GM23338 (cell line): Measurements from ENCODE around the gene LNX1. TPM values are rescaled to one million over a fixed set of nuclear protein-coding genes. Genes with fewer than 3 reads are reported as not detected.

Experiments used
- ATAC-seq: fragments of 200-7000 bp; cut with Tn5 transposase; 3 replicates; pipeline ENCODE4 v1.9.1; 2020
- DNase-seq: peaks from one replicate; pipeline ENCODE4 v3.0.0-alpha.2; 2015; ENCODE audit warnings: low spot score
- H2AFZ ChIP-seq: fragments of 200-600 bp; sonication (generic); 2 replicates; pipeline ENCODE4 v1.8.0; 2016; ENCODE audit warnings: antibody characterized with exemption, mild to moderate bottlenecking, moderate library complexity
- H3F3A ChIP-seq: fragments of 200-600 bp; sonication (generic); replicated peaks from 2 replicates; pipeline ENCODE4 v1.8.0; 2017; ENCODE audit warnings: antibody characterized with exemption, mixed run types, low read depth
- H3K27ac ChIP-seq: fragments of 200-600 bp; sonication (generic); 2 replicates; pipeline ENCODE4 v1.6.1; 2016; ENCODE audit warnings: low read depth
- H3K27me3 ChIP-seq: fragments of 200-600 bp; sonication (generic); 2 replicates; pipeline ENCODE4 v1.8.0; 2016; ENCODE audit warnings: mild to moderate bottlenecking, mixed run types, moderate library complexity; ENCODE audit not compliant: insufficient read depth
- H3K36me3 ChIP-seq: fragments of 200-600 bp; sonication (generic); 2 replicates; pipeline ENCODE4 v1.8.0; 2016; ENCODE audit warnings: mild to moderate bottlenecking; ENCODE audit not compliant: insufficient read depth
- H3K4me1 ChIP-seq: fragments of 200-600 bp; sonication (generic); 2 replicates; pipeline ENCODE4 v1.8.0; 2016; ENCODE audit warnings: mild to moderate bottlenecking, moderate library complexity; ENCODE audit not compliant: insufficient read depth
- H3K4me2 ChIP-seq: fragments of 200-600 bp; sonication (generic); 2 replicates; pipeline ENCODE4 v1.7.1; 2017; ENCODE audit warnings: mixed run types
- H3K4me3 ChIP-seq: fragments of 200-600 bp; sonication (generic); 2 replicates; pipeline ENCODE4 v1.6.1; 2016; ENCODE audit warnings: mixed run types
- H3K79me2 ChIP-seq: fragments of 200-600 bp; sonication (generic); replicated peaks from 2 replicates; pipeline ENCODE4 v1.8.0; 2017; ENCODE audit warnings: mild to moderate bottlenecking; ENCODE audit not compliant: insufficient read depth
- H3K9me2 ChIP-seq: fragments of 200-600 bp; sonication (generic); 2 replicates; pipeline ENCODE4 v1.8.0; 2017; ENCODE audit not compliant: insufficient read depth
- H4K20me1 ChIP-seq: fragments of 200-600 bp; sonication (generic); replicated peaks from 2 replicates; pipeline ENCODE4 v1.8.0; 2017; ENCODE audit warnings: mild to moderate bottlenecking; ENCODE audit not compliant: insufficient read depth
- H3K27ac Mint-ChIP-seq: 2 replicates; pipeline ENCODE4 v1.8.0; 2020; ENCODE audit warnings: inconsistent platforms, mild to moderate bottlenecking, moderate library complexity, mixed read lengths
- H3K27me3 Mint-ChIP-seq: 3 replicates; pipeline ENCODE4 v1.8.0; 2022; ENCODE audit warnings: low read depth, mild to moderate bottlenecking, moderate library complexity, mixed read lengths, inconsistent platforms; ENCODE audit not compliant: insufficient read depth, poor library complexity
- H3K36me3 Mint-ChIP-seq: 3 replicates; pipeline ENCODE4 v1.8.0; 2021; ENCODE audit warnings: low read depth, mild to moderate bottlenecking, inconsistent platforms, moderate library complexity, mixed read lengths
- H3K4me1 Mint-ChIP-seq: 3 replicates; pipeline ENCODE4 v1.8.0; 2020; ENCODE audit warnings: mild to moderate bottlenecking, inconsistent platforms, mixed read lengths
- H3K4me3 Mint-ChIP-seq: 3 replicates; pipeline ENCODE4 v1.8.0; 2021; ENCODE audit warnings: moderate library complexity, mild to moderate bottlenecking, inconsistent platforms, mixed read lengths
- H3K9me3 Mint-ChIP-seq: 3 replicates; pipeline ENCODE4 v1.8.0; 2020; ENCODE audit warnings: moderate library complexity, mild to moderate bottlenecking, inconsistent platforms, mixed read lengths
- EZH2 ChIP-seq: fragments of 200-600 bp; sonication (generic); IDR thresholded peaks from one replicate; pipeline ENCODE4 v1.8.0; 2017; ENCODE audit warnings: antibody characterized with exemption, mild to moderate bottlenecking, low read depth; ENCODE audit not compliant: unreplicated experiment
- JUNB ChIP-seq: IDR thresholded peaks from one replicate; pipeline ENCODE4 v1.6.1; 2016; ENCODE audit warnings: antibody characterized with exemption; ENCODE audit not compliant: unreplicated experiment
- POLR2AphosphoS5 ChIP-seq: IDR thresholded peaks from 2 replicates; pipeline ENCODE4 v1.6.1; 2016; ENCODE audit warnings: antibody characterized with exemption, low read depth
- ZNF331 ChIP-seq: fragments of 250-450 bp; sonication (Bioruptor Pico); IDR thresholded peaks from 2 replicates; pipeline ENCODE4 v1.5.0; 2020; ENCODE audit warnings: low read depth, mild to moderate bottlenecking, moderate library complexity
- polyA plus RNA-seq: library from polyadenylated mRNA; unstranded; fragments of >200 nt; fragmentation: Nextera tagmentation; extraction: Ambion mirVana; gene quantifications from 2 replicates; pipeline ENCODE4 v1.2.1, GENCODE V29; 2016
- total RNA-seq: library from RNA; depleted of rRNA; stranded (reverse); fragments of >200 nt; shearing (Covaris generic); gene quantifications from 2 replicates; pipeline ENCODE4 v1.2.3, GENCODE V29; 2014
- TF ChIP-seq, protein P1 (sequence below): IDR thresholded peaks from one replicate; pipeline ENCODE4 v1.6.1; 2018; ENCODE audit warnings: antibody characterized with exemption; ENCODE audit not compliant: unreplicated experiment
- TF ChIP-seq, protein P2 (sequence below): IDR thresholded peaks from 2 replicates; pipeline ENCODE4 v1.6.1; 2016; ENCODE audit warnings: antibody characterized with exemption
- TF ChIP-seq, protein P3 (sequence below), 2 experiments: fragments of 200-600 bp in 1 of 2; sonication (generic) in 1 of 2; conservative IDR thresholded peaks; 2 replicates each; pipeline versions ENCODE4 v1.5.1 to v1.6.1; 2016 to 2017; ENCODE audit warnings: antibody characterized with exemption in 2 of 2, low read depth in 2 of 2, mild to moderate bottlenecking in 2 of 2, moderate library complexity in 1 of 2
- TF ChIP-seq, protein P4 (sequence below): fragments of 250-450 bp; sonication (Bioruptor Pico); IDR thresholded peaks from 2 replicates; pipeline ENCODE4 v1.5.0; 2020; ENCODE audit warnings: mild to moderate bottlenecking, moderate library complexity

LNX1 gene
- total and polyA plus RNA-seq, 2 experiments from 2014 or later = 5.4 to 6.4 TPM

DNA sequence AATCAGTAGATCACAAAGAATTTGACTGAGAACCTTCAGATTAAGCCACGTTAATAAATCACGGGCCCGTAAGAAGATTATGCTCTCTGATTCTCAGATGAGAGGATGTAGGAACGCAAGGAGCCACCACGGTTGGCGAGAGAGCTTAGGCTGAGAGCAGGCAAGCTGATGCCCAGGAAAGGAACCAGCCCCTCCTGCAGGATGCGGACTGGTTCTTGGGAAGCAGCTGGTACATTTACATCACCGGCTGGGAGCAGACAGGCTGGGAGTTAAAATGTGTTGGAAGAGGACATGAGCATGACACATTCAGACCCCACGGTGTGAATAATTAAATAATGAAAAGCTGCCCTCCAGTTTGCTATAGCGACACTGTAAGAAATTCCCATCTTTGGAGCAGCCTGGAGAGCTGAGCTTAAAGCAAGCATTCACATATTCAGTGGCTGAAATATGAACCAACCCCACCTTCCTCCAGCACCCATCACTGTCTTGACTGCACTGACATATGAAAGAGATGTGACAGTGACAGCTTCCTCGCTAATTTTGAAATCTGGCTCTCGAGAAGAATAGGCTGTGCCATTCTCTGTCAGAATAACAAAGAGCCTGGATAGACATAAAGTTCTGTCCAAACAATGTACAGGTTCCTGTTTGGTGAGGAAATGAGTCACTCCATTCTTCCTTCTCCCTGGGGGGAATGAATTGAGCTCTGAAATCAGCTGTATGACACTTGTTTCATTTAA is 33.1 kb downstream of the LNX1 start:
- H3K9me2 ChIP-seq = no peaks in the 10 kb centered on the region
- H3F3A ChIP-seq = no peaks in the 10 kb centered on the region
- H3K4me1 ChIP-seq = no peaks in the 10 kb centered on the region
- peak overlapping the region; percentile 53; the same call in 1 of the 2 replicates for H2AFZ ChIP-seq
- peaks cover 7% of the 10 kb centered on the region for H3K27me3 Mint-ChIP-seq
- no peaks in the 10 kb centered on the region for H3K79me2 ChIP-seq
- H3K4me1 Mint-ChIP-seq = peaks cover 18% of the 10 kb centered on the region
- no peak overlapping the region for H3K27ac ChIP-seq
- no peak overlapping the region for H3K4me3 Mint-ChIP-seq
- H3K27me3 ChIP-seq = no peaks in the 10 kb centered on the region
- DNase-seq = peak; percentile 44
- H3K27ac Mint-ChIP-seq = no peak overlapping the region
- TF ChIP-seq EZH2 (no peak), POLR2AphosphoS5 (no peak), ZNF331 (no peak), JUNB (no peak)
- TF ChIP-seq, protein P1, sequence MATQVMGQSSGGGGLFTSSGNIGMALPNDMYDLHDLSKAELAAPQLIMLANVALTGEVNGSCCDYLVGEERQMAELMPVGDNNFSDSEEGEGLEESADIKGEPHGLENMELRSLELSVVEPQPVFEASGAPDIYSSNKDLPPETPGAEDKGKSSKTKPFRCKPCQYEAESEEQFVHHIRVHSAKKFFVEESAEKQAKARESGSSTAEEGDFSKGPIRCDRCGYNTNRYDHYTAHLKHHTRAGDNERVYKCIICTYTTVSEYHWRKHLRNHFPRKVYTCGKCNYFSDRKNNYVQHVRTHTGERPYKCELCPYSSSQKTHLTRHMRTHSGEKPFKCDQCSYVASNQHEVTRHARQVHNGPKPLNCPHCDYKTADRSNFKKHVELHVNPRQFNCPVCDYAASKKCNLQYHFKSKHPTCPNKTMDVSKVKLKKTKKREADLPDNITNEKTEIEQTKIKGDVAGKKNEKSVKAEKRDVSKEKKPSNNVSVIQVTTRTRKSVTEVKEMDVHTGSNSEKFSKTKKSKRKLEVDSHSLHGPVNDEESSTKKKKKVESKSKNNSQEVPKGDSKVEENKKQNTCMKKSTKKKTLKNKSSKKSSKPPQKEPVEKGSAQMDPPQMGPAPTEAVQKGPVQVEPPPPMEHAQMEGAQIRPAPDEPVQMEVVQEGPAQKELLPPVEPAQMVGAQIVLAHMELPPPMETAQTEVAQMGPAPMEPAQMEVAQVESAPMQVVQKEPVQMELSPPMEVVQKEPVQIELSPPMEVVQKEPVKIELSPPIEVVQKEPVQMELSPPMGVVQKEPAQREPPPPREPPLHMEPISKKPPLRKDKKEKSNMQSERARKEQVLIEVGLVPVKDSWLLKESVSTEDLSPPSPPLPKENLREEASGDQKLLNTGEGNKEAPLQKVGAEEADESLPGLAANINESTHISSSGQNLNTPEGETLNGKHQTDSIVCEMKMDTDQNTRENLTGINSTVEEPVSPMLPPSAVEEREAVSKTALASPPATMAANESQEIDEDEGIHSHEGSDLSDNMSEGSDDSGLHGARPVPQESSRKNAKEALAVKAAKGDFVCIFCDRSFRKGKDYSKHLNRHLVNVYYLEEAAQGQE = no peak
- TF ChIP-seq, protein P2, sequence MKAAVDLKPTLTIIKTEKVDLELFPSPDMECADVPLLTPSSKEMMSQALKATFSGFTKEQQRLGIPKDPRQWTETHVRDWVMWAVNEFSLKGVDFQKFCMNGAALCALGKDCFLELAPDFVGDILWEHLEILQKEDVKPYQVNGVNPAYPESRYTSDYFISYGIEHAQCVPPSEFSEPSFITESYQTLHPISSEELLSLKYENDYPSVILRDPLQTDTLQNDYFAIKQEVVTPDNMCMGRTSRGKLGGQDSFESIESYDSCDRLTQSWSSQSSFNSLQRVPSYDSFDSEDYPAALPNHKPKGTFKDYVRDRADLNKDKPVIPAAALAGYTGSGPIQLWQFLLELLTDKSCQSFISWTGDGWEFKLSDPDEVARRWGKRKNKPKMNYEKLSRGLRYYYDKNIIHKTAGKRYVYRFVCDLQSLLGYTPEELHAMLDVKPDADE = no peak
- TF ChIP-seq, protein P3, sequence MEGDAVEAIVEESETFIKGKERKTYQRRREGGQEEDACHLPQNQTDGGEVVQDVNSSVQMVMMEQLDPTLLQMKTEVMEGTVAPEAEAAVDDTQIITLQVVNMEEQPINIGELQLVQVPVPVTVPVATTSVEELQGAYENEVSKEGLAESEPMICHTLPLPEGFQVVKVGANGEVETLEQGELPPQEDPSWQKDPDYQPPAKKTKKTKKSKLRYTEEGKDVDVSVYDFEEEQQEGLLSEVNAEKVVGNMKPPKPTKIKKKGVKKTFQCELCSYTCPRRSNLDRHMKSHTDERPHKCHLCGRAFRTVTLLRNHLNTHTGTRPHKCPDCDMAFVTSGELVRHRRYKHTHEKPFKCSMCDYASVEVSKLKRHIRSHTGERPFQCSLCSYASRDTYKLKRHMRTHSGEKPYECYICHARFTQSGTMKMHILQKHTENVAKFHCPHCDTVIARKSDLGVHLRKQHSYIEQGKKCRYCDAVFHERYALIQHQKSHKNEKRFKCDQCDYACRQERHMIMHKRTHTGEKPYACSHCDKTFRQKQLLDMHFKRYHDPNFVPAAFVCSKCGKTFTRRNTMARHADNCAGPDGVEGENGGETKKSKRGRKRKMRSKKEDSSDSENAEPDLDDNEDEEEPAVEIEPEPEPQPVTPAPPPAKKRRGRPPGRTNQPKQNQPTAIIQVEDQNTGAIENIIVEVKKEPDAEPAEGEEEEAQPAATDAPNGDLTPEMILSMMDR (conservative IDR thresholded peaks at IDR 0.05; ENCODE audit: low read depth in 2 of 2) = peak in 1 of 2 experiments; percentile 15; a peak in 1 of 4 replicates
- TF ChIP-seq, protein P4, sequence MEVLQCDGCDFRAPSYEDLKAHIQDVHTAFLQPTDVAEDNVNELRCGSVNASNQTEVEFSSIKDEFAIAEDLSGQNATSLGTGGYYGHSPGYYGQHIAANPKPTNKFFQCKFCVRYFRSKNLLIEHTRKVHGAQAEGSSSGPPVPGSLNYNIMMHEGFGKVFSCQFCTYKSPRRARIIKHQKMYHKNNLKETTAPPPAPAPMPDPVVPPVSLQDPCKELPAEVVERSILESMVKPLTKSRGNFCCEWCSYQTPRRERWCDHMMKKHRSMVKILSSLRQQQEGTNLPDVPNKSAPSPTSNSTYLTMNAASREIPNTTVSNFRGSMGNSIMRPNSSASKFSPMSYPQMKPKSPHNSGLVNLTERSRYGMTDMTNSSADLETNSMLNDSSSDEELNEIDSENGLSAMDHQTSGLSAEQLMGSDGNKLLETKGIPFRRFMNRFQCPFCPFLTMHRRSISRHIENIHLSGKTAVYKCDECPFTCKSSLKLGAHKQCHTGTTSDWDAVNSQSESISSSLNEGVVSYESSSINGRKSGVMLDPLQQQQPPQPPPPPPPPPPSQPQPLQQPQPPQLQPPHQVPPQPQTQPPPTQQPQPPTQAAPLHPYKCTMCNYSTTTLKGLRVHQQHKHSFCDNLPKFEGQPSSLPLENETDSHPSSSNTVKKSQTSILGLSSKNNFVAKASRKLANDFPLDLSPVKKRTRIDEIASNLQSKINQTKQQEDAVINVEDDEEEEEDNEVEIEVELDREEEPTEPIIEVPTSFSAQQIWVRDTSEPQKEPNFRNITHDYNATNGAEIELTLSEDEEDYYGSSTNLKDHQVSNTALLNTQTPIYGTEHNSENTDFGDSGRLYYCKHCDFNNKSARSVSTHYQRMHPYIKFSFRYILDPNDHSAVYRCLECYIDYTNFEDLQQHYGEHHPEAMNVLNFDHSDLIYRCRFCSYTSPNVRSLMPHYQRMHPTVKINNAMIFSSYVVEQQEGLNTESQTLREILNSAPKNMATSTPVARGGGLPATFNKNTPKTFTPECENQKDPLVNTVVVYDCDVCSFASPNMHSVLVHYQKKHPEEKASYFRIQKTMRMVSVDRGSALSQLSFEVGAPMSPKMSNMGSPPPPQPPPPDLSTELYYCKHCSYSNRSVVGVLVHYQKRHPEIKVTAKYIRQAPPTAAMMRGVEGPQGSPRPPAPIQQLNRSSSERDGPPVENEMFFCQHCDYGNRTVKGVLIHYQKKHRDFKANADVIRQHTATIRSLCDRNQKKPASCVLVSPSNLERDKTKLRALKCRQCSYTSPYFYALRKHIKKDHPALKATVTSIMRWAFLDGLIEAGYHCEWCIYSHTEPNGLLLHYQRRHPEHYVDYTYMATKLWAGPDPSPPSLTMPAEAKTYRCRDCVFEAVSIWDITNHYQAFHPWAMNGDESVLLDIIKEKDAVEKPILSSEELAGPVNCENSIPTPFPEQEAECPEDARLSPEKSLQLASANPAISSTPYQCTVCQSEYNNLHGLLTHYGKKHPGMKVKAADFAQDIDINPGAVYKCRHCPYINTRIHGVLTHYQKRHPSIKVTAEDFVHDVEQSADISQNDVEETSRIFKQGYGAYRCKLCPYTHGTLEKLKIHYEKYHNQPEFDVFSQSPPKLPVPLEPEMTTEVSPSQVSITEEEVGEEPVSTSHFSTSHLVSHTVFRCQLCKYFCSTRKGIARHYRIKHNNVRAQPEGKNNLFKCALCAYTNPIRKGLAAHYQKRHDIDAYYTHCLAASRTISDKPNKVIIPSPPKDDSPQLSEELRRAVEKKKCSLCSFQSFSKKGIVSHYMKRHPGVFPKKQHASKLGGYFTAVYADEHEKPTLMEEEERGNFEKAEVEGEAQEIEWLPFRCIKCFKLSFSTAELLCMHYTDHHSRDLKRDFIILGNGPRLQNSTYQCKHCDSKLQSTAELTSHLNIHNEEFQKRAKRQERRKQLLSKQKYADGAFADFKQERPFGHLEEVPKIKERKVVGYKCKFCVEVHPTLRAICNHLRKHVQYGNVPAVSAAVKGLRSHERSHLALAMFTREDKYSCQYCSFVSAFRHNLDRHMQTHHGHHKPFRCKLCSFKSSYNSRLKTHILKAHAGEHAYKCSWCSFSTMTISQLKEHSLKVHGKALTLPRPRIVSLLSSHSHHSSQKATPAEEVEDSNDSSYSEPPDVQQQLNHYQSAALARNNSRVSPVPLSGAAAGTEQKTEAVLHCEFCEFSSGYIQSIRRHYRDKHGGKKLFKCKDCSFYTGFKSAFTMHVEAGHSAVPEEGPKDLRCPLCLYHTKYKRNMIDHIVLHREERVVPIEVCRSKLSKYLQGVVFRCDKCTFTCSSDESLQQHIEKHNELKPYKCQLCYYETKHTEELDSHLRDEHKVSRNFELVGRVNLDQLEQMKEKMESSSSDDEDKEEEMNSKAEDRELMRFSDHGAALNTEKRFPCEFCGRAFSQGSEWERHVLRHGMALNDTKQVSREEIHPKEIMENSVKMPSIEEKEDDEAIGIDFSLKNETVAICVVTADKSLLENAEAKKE (CRISPR knock-in tag) = no peak
- H3K4me2 ChIP-seq = no peak overlapping the region
- no peaks in the 10 kb centered on the region for H4K20me1 ChIP-seq
- no peak overlapping the region for H3K4me3 ChIP-seq
- peak; percentile 72 for ATAC-seq
- no peaks in the 10 kb centered on the region for H3K36me3 Mint-ChIP-seq
- H3K9me3 Mint-ChIP-seq = no peaks in the 10 kb centered on the region
- H3K36me3 ChIP-seq = no peaks in the 10 kb centered on the region
